Measurements from ENCODE around the gene ABI1.

Gene ABI1

DNA sequence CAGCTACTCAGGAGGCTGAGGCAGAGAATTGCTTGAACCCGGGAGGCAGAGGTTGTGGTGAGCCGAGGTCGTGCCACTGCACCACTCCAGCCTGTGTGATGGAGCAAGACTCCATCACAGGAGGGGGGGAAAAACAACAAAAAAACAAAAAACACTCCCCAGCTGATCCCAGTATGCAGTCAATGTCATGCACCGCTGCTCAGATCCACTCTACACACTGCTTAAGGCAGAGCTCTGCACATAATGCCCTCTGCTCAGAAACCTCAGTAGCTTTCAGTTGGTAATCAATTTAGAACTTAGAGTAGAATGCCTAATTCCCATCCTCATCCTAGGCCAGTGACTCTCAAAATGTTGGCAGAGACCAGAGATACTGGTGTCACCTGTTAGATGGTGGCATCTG lies 119.4 kb downstream of the ABI1 start:
- TF ChIP-seq, protein P1, sequence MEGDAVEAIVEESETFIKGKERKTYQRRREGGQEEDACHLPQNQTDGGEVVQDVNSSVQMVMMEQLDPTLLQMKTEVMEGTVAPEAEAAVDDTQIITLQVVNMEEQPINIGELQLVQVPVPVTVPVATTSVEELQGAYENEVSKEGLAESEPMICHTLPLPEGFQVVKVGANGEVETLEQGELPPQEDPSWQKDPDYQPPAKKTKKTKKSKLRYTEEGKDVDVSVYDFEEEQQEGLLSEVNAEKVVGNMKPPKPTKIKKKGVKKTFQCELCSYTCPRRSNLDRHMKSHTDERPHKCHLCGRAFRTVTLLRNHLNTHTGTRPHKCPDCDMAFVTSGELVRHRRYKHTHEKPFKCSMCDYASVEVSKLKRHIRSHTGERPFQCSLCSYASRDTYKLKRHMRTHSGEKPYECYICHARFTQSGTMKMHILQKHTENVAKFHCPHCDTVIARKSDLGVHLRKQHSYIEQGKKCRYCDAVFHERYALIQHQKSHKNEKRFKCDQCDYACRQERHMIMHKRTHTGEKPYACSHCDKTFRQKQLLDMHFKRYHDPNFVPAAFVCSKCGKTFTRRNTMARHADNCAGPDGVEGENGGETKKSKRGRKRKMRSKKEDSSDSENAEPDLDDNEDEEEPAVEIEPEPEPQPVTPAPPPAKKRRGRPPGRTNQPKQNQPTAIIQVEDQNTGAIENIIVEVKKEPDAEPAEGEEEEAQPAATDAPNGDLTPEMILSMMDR (conservative IDR thresholded peaks at IDR 0.05; ENCODE audit: low read depth, low read length), result no peak
- no peak overlapping the region for H3K4me3 ChIP-seq (ENCODE audit: low read length)
- DNase-seq (ENCODE audit: low read depth), result no peak

DNA sequence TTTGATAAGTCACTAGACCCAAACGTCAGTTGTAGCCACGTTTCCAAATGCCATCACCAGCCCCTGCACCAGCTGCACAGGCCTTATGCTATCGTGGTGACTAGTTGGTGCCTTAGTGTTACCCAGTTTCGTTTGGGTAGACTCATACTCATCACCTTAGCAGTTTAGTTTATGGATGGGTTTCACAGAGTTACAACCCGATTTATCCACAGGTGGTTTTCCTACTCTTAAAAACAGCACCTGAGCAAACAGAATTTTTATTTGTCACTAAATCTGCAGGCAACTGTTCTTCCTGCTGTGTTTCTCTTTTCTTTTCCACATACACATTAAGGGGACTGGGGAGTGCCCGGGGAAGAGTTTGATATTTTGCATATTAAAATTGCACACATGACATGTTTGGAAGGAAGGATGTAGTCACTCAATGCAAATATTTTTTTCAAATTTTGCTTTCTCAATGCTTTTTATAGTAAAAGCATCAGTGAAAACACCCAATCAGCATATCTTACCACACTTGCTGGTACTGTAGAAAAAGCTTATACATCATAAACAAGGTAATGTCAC lies 121.6 kb downstream of the ABI1 start:
- H3K4me3 ChIP-seq (ENCODE audit: low read length), result no peak overlapping the region
- no peak for DNase-seq (ENCODE audit: low read depth)
- TF ChIP-seq, protein P1 (conservative IDR thresholded peaks at IDR 0.05; ENCODE audit: low read depth, low read length), result no peak

DNA sequence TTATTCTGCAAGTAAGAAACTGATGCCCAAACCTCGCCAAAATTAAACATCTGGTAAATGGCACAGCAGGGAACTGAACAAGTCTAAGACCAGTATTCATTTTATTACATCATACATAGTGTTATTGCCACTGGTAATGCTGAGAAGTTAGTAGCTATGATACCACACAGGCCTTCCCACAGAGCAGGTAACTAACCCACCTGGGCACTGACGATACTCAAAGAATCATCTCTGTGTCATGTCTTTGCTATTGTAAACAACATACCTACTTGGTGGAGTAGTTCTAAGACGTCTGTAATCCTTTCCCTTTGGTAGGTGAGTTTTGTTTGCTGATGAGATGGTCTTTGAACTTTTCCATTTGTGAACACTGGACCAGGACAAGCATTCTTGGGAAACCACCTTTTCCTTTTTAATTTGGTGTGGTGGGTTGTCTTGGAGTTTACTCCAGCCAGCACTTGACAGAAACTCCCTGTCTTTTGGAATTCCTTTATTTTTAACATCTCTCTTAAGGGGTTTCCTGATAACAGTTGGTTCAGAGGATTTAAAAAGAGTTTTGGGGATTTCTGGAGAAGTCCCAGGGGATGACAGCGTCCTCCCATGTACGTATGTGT lies 122.4 kb downstream of the ABI1 start:
- H3K4me3 ChIP-seq (ENCODE audit: low read length), result no peak overlapping the region
- TF ChIP-seq, protein P1 (conservative IDR thresholded peaks at IDR 0.05; ENCODE audit: low read depth, low read length), result no peak
- DNase-seq (ENCODE audit: low read depth), result no peak

DNA sequence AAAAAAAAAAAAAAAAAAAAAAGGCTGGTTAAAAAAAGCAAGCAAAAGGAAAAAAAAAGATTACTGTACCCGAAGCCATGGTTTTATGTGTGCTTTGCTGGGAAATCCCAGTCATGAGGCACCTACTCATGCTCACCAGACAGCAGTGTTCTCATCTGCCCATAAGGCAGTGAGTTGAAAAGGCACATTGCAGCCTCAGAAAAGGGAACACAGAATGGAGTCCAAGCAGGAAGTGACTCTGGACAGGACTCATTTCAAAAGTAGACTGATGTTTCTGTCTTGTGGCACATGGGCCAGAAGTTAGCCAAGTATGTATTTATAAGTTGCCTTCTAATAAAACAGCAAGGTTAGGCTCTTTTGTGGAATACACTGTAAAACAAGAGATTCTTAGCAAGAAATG lies 123.0 kb downstream of the ABI1 start:
- no peak overlapping the region for H3K4me3 ChIP-seq (ENCODE audit: low read length)
- TF ChIP-seq, protein P1 (conservative IDR thresholded peaks at IDR 0.05; ENCODE audit: low read depth, low read length), result no peak
- DNase-seq (ENCODE audit: low read depth), result peak; percentile 89

DNA sequence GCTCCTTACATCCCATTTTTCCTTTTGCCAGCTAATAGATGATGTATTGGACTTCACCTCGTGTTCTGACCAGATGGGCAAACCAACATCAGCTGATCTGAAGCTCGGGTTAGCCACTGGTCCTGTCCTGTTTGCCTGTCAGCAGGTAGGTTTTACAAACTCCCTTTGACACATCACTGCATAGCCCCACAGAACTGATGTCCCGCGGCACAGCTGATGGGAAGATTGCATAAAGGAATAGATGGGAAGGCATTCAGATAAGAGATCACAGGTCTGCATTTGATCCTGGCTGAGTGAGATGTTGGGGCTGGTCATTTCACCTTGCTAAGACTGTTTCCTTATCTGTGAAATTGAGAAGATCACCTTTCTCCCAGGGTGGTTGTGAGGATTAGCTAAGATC lies 125.3 kb downstream of the ABI1 start:
- DNase-seq (ENCODE audit: low read depth), result no peak
- TF ChIP-seq, protein P1 (conservative IDR thresholded peaks at IDR 0.05; ENCODE audit: low read depth, low read length), result no peak
- no peak overlapping the region for H3K4me3 ChIP-seq (ENCODE audit: low read length)

DNA sequence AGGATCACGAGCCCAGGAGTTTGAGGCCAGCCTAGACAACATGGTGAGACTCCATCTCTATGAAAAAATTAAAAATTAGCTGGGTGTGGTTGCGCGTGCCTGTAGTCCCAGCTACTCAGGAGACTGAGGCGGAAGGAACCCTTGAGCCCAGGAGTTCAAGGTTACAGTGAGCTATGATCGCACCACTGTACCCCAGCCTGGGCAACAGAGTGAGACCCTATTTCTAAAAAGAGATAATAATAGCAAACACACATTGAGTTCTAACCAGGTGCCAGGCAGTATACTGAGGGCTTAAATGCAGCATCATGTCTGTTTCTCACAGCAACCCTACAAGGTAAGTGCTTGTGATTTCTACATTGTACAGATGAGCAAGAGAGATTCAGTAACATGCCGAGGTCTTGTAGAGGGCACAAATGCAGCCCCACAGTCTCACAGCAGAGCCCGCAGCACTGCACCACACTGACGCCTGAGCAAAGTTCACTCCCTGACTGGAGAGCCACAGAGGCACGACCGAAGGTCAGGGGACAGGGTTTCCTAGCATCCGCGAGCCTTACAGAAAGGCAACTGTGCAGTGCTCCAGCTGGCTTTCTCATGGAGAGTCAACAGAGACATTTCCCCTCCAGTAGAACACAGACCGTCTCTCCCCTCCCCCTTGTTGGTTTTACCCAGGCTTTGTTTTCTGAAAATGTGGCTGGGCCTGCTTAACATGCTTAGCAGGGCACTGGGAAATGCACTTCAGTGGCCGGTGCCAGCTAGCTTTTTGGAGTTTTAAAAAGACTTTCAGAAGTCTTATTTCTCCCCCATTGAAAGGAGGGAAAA lies 126.8 kb downstream of the ABI1 start:
- H3K4me3 ChIP-seq (ENCODE audit: low read length), result no peak overlapping the region
- TF ChIP-seq, protein P1 (conservative IDR thresholded peaks at IDR 0.05; ENCODE audit: low read depth, low read length), result no peak
- no peak for DNase-seq (ENCODE audit: low read depth)
